HCT116 (cell line): ENCODE results near the gene OPCML.

Experiments
- EZH2 ChIP-seq: fragments of 200-600 bp; sonication (generic); IDR thresholded peaks from 2 replicates; pipeline ENCODE4 v1.6.1; 2017; ENCODE audit warnings: antibody characterized with exemption, mixed run types
- EZH2phosphoT487 ChIP-seq: fragments of 200-600 bp; IDR thresholded peaks from 2 replicates; pipeline ENCODE4 v1.6.1; 2018; ENCODE audit warnings: antibody characterized with exemption, borderline replicate concordance
- FOSL1 ChIP-seq: IDR thresholded peaks from 2 replicates; pipeline ENCODE4 v1.6.1; 2012; ENCODE audit warnings: low read depth
- JUND ChIP-seq: IDR thresholded peaks from 2 replicates; pipeline ENCODE4 v1.6.1; 2012
- POLR2A ChIP-seq: IDR thresholded peaks from 2 replicates; pipeline ENCODE4 v1.7.0; 2011; ENCODE audit warnings: borderline replicate concordance; ENCODE audit not compliant: insufficient read depth, insufficient read length; ENCODE audit errors: extremely low read depth
- POLR2AphosphoS5 ChIP-seq: IDR thresholded peaks from 2 replicates; pipeline ENCODE4 v1.6.1; 2011; ENCODE audit warnings: mild to moderate bottlenecking, low read depth, low read length, moderate library complexity
- RAD21 ChIP-seq: IDR thresholded peaks from 2 replicates; pipeline ENCODE4 v1.6.1; 2012; ENCODE audit warnings: low read depth, mild to moderate bottlenecking
- REST ChIP-seq: IDR thresholded peaks from 2 replicates; pipeline ENCODE4 v1.6.1; 2012; ENCODE audit warnings: low read depth
- SIN3A ChIP-seq: IDR thresholded peaks from 2 replicates; pipeline ENCODE4 v1.6.1; 2012; ENCODE audit warnings: low read depth
- SRF ChIP-seq: IDR thresholded peaks from 2 replicates; pipeline ENCODE4 v1.6.1; 2012; ENCODE audit warnings: low read depth
- TCF7L2 ChIP-seq: IDR thresholded peaks from 2 replicates; pipeline ENCODE4 v1.7.0; 2011; ENCODE audit warnings: borderline replicate concordance, inconsistent platforms; ENCODE audit not compliant: insufficient read depth, insufficient read length; ENCODE audit errors: extremely low read depth
- ZNF274 ChIP-seq: fragments of 200-500 bp; sonication (Bioruptor generic); IDR thresholded peaks from 2 replicates; pipeline ENCODE4 v1.6.1; 2014; ENCODE audit warnings: mild to moderate bottlenecking, low read depth, low read length, inconsistent platforms
- TF ChIP-seq, protein P1 (sequence below), 3 experiments: fragments of 200-600 bp in 1 of 3; sonication (generic) in 1 of 3; IDR thresholded peaks in 2 of 3; conservative IDR thresholded peaks in 1 of 3; 2 replicates each; pipeline ENCODE4 v1.5.1; 2012 to 2017; ENCODE audit warnings: low read depth in 2 of 3, low read length in 2 of 3, antibody characterized with exemption in 1 of 3, borderline replicate concordance in 1 of 3, control low read depth in 1 of 3, mild to moderate bottlenecking in 1 of 3, mixed read lengths in 1 of 3, mixed run types in 1 of 3, moderate library complexity in 1 of 3; ENCODE audit not compliant: insufficient read depth in 1 of 3
- TF ChIP-seq, protein P2 (sequence below): IDR thresholded peaks from 2 replicates; pipeline ENCODE4 v1.6.1; 2012

DNA sequence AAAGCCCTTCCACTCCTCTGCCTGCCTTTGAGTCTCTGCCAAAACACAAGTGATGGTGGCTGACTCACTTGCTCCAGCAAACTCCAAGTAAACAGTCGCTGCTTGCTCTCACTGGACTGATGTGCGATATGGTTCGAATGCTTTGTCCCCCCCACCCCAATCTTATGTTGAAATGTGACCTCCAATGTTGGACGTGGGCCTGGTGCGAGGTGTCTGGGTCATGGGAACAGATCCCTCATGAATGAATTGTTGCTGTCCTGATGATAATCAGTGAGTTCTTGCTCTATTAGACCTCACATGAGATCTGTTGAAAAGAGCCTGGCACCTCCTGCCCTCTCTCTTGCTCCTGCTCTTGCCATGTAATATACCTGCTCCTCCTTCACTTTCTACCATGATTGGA, 747.9 kb downstream of the OPCML start:
- TF ChIP-seq POLR2AphosphoS5 = no peak
- no peak for TF ChIP-seq REST
- no peak for TF ChIP-seq SIN3A
- TF ChIP-seq, protein P1, sequence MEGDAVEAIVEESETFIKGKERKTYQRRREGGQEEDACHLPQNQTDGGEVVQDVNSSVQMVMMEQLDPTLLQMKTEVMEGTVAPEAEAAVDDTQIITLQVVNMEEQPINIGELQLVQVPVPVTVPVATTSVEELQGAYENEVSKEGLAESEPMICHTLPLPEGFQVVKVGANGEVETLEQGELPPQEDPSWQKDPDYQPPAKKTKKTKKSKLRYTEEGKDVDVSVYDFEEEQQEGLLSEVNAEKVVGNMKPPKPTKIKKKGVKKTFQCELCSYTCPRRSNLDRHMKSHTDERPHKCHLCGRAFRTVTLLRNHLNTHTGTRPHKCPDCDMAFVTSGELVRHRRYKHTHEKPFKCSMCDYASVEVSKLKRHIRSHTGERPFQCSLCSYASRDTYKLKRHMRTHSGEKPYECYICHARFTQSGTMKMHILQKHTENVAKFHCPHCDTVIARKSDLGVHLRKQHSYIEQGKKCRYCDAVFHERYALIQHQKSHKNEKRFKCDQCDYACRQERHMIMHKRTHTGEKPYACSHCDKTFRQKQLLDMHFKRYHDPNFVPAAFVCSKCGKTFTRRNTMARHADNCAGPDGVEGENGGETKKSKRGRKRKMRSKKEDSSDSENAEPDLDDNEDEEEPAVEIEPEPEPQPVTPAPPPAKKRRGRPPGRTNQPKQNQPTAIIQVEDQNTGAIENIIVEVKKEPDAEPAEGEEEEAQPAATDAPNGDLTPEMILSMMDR (IDR thresholded peaks at IDR 0.05 in 2 of 3, conservative IDR thresholded peaks at IDR 0.05 in 1 of 3; ENCODE audit: borderline replicate concordance in 1 of 3, insufficient read depth in 1 of 3, low read depth in 2 of 3, low read length in 2 of 3) = no peak
- no peak for TF ChIP-seq POLR2A
- TF ChIP-seq EZH2phosphoT487 = no peak
- TF ChIP-seq SRF = no peak
- TF ChIP-seq EZH2 = no peak
- TF ChIP-seq, protein P2, sequence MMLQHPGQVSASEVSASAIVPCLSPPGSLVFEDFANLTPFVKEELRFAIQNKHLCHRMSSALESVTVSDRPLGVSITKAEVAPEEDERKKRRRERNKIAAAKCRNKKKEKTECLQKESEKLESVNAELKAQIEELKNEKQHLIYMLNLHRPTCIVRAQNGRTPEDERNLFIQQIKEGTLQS = no peak
- TF ChIP-seq ZNF274 = no peak
- no peak for TF ChIP-seq FOSL1
- no peak for TF ChIP-seq RAD21
- TF ChIP-seq JUND = no peak
- no peak for TF ChIP-seq TCF7L2
